ENCODE results near the gene DGKK.

The DGKK gene

DNA sequence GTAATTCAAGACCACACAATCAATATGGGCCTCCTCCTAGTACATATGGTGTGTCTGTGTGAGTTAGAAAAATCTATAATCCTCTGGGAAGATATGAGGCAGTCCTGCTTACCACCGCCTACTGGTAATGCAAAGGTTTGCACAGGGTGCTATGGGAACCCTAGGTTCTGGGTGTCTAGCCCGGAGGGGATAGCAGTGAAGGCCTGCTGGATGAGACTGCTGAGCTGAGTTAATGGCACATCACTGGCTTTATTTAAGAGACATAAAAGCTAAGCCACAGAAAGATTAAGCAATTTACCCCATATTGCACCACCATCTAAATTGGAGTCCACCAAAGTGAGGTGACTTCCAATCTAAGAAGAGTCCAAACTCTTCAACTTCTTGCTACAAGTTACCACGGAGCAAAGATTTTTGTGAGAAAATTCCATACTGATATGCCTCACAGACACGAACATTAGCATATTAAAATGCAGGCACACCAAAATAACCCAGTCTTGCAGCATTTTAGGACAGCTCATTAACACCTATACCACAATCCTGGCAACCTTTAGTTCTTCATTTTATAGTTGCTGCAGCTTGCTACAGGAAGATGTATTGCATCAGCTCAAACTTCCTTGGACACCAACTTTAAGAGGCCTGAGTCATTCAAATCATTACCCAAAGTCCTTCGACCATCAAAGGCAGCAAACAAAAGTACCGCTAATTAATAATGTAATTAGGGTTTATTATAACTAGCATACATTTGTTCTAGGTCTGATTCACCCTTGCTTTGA is 13.7 kb downstream of the DGKK start:
- H3K4me3 ChIP-seq (ENCODE audit: low read depth, low read length), result no peak overlapping the region
- TF ChIP-seq, protein P1, sequence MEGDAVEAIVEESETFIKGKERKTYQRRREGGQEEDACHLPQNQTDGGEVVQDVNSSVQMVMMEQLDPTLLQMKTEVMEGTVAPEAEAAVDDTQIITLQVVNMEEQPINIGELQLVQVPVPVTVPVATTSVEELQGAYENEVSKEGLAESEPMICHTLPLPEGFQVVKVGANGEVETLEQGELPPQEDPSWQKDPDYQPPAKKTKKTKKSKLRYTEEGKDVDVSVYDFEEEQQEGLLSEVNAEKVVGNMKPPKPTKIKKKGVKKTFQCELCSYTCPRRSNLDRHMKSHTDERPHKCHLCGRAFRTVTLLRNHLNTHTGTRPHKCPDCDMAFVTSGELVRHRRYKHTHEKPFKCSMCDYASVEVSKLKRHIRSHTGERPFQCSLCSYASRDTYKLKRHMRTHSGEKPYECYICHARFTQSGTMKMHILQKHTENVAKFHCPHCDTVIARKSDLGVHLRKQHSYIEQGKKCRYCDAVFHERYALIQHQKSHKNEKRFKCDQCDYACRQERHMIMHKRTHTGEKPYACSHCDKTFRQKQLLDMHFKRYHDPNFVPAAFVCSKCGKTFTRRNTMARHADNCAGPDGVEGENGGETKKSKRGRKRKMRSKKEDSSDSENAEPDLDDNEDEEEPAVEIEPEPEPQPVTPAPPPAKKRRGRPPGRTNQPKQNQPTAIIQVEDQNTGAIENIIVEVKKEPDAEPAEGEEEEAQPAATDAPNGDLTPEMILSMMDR (IDR thresholded peaks at IDR 0.05; ENCODE audit: low read depth, low read length, missing control alignments), result no peak
- no peak for DNase-seq (ENCODE audit: low read depth)
- in situ Hi-C loops (cut with HindIII; ENCODE audit: low sequenced_read_pairs), result no loop called here

DNA sequence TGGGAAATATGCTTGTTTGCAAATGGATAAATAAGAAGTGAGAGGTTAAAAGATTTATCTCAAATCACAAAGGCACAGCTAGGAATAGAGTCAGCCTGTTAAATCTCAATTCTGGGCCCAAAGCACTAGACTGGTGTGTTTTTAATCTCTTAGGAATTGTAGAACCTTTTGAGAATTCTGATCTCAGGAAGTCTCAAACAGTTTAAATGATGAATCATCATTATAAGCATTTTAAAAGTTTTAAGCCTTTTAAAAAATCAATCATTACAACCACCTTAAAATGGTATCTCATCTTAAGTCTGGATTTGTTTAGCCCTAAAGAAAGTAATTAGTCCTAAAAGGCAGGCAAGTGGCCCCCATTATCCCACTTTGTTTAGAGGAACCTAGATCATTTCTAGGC is 17.8 kb downstream of the DGKK start:
- DNase-seq (ENCODE audit: low read depth), result no peak
- H3K4me3 ChIP-seq (ENCODE audit: low read depth, low read length), result no peak overlapping the region
- in situ Hi-C loops (cut with HindIII; ENCODE audit: low sequenced_read_pairs), result no loop called here
- TF ChIP-seq, protein P1 (IDR thresholded peaks at IDR 0.05; ENCODE audit: low read depth, low read length, missing control alignments), result no peak

DNA sequence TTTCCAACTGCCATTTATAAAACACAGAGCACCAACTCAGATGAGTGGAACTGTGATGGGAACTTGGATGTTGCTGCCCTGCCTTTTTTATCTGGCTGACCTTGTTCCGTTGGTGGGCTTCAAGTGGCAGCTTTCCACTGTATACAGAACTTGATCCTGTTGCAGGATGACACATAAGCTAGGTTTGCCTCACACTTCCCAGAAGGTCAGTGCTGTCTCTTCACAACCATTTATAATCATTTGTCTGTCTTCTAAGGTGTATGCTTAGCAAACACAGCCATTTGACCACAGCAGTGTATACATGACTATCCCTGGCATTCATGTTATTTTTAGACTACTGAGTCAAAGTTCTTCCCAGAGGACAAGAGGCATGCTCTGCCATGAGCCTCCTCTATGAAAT is 20.3 kb downstream of the DGKK start:
- TF ChIP-seq, protein P1 (IDR thresholded peaks at IDR 0.05; ENCODE audit: low read depth, low read length, missing control alignments), result no peak
- no peak for DNase-seq (ENCODE audit: low read depth)
- in situ Hi-C loops (cut with HindIII; ENCODE audit: low sequenced_read_pairs), result no loop called here
- no peak overlapping the region for H3K4me3 ChIP-seq (ENCODE audit: low read depth, low read length)

DNA sequence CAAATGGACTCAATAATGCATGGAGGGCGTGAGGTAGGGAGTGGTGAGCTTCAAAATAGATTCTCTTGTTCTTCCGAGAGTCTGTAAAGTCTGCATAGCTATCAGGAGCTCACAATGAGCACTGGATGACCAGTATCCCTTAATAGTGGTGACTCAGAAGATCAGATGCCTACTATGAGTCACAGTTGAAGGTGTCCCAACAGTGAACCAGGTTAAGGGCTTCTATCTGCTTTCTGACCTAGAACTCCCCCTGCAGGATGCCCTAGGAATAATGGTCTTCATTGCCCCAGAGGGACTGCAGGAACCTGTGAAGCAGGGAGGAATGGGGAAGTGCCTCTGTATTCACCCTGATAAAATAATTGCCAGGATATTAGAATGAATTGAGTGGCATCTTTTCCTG is 22.1 kb downstream of the DGKK start:
- DNase-seq (ENCODE audit: low read depth), result no peak
- in situ Hi-C loops (cut with HindIII; ENCODE audit: low sequenced_read_pairs), result no loop called here
- TF ChIP-seq, protein P1 (IDR thresholded peaks at IDR 0.05; ENCODE audit: low read depth, low read length, missing control alignments), result no peak
- H3K4me3 ChIP-seq (ENCODE audit: low read depth, low read length), result no peak overlapping the region

DNA sequence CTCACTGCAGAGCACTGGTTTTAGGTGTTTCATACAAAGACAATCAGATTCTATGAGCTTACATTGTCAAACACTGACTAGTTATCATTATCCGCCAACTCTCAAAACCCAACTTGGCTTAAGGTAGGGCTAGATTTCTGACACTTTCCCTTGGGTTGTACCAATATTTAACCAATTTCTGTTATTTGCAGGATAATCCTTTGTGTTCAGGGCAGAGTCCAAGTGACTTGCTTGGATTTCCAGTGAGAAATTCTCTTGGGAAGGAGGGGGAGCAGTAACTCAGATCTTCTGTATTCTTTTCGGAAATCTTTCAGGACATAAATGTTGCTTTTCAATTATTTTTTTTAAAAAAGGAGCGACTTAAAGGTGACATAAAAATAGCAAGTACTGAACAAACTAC is 23.1 kb downstream of the DGKK start:
- no peak overlapping the region for H3K4me3 ChIP-seq (ENCODE audit: low read depth, low read length)
- no peak for DNase-seq (ENCODE audit: low read depth)
- TF ChIP-seq, protein P1 (IDR thresholded peaks at IDR 0.05; ENCODE audit: low read depth, low read length, missing control alignments), result no peak
- in situ Hi-C loops (cut with HindIII; ENCODE audit: low sequenced_read_pairs), result no loop called here

DNA sequence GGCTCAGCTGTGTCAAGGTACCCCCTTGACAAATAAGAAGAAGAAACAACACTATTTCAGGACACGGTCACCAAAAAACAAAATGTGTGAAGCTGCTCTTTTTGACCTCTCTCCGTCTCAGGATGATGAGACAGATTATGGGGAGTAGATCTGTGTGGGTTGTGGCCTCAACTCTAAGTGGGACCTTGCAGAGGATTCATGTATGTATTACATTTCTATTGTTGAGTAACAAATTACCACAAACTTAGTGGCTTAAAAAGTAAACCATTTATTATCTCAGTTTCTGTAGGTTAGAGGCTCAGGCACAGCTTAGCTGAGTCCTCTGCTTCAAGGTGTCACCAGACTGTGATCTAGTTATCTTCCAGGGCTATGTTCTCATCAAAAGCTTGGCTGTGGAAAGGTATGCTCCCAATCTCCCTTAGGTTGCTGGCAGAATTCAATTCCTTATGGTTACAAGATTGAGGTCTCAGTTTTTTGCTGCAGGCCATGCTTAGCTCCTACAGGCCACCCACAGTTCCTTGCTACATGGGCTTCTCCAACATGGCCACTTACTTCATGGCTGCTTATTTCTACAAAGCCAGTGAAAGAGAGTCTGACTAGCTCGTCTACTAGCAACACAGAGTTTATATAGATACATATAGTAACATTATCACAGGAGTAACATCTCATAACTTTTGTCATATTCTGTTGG is 28.1 kb downstream of the DGKK start:
- in situ Hi-C loops (cut with HindIII; ENCODE audit: low sequenced_read_pairs), result no loop called here
- TF ChIP-seq, protein P1 (IDR thresholded peaks at IDR 0.05; ENCODE audit: low read depth, low read length, missing control alignments), result no peak
- no peak overlapping the region for H3K4me3 ChIP-seq (ENCODE audit: low read depth, low read length)
- no peak for DNase-seq (ENCODE audit: low read depth)

Data from astrocyte of the cerebellum (primary cell).